GM19099 (cell line): Measurements from ENCODE around the gene ANKRD12.

Experiments
- POLR2A ChIP-seq: IDR thresholded peaks from 3 replicates; pipeline ENCODE4 v1.6.1; 2011; ENCODE audit warnings: low read depth; ENCODE audit not compliant: insufficient read length; ENCODE audit errors: extremely low read depth

Gene ANKRD12

GRCh38 chr18:9153256-9153655, 16.7 kb downstream of the ANKRD12 start:
- no peak for TF ChIP-seq POLR2A

DNA sequence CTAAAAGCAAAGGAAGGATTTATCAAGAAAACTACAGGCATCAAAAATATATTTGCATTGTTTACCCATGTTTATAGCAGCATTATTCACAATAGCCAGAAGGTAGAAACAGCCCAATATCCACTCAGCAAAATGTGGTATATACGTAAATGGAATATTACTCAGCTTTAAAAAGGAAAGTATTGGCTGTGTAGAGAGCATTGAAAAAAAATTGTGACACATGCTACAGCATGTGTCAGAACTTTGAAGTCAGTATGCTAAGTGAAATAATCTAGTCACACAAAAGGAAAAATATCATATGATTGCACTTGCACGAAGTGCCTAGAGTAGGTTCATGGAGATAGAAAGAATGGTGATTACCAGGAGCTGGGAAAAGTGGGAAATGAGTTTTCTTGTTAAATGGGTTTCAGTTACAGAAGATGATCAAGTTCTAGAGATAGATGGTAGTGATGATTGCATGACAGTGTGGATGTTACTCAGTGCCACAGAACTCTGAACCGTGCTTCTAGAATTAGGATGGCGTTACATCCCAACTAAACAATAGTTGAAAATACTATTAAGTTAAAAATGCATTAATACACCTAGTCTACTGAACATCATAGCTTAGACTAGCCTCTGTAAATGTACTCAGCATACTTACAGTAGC, 20.1 kb downstream of the ANKRD12 start:
- TF ChIP-seq POLR2A: no peak

DNA sequence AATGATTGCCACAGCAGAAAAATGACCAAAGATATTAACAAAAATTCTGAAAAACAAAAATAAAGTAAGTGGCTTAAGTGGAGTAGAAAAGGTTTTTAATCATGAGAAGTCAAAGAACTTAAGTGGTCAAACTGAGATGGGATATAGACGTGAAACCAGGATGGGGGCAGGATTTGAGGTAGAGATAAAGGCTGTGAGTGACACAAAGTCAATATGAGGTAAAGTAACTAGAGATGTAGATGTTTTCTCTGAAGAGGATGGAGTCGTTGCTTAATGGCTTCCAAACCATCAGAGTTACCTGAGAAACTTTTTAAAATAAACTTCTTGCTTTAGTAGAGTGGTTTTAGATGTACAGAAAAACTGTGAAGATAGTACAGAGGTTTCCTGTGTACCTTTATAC, 21.2 kb downstream of the ANKRD12 start:
- no peak for TF ChIP-seq POLR2A

DNA sequence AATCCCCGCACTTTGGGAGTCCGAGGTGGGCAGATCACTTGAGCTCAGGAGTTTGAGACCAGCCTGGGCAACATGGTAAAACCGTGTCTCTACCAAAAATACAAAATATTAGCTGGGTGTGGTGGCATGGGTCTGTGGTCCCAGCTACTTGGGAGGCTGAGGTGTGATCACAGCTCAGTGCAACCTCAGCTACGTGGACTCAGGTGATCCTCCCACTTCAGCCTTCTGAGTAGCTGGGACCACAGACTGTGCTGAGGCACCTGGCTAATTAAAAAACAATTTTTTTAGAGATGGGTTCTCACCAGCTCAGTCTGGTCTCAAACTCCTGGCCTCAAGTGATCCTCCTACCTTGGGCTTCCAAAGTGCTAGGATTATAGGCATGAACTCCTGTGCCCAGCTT, 23.4 kb downstream of the ANKRD12 start:
- TF ChIP-seq POLR2A: no peak

DNA sequence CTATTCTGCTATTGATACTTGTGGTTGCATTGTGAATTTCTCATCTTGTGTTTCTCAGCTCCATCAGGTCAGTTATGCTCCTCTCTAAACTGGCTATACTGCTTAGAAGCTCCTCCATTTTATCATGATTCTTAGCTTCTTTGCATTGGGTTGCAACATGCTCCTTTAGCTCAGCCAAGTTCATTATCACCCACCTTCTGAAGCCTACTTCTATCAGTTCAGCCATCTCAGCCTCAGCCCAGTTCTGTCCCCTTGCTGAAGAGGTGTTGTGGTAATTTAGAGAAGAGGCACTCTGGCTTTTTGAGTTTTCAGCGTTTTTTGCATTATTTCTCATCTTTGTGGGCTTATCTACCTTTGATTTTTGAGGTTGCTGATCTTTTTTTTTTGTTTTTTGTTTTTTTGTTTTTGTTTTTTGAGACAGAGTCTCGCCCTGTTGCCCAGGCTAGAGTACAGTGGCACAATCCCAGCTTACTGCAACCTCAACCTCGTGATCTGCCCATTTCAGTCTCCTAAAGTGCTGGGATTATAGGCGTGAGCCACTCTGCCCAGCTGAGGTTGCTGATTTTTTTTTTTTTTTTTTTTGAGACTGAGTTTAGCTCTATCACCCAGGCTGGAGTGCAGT, 36.0 kb downstream of the ANKRD12 start:
- no peak for TF ChIP-seq POLR2A

- TF ChIP-seq POLR2A: no peak
These were observed 37.2 kb downstream of the ANKRD12 start for GRCh38 chr18:9173770-9174233.

DNA sequence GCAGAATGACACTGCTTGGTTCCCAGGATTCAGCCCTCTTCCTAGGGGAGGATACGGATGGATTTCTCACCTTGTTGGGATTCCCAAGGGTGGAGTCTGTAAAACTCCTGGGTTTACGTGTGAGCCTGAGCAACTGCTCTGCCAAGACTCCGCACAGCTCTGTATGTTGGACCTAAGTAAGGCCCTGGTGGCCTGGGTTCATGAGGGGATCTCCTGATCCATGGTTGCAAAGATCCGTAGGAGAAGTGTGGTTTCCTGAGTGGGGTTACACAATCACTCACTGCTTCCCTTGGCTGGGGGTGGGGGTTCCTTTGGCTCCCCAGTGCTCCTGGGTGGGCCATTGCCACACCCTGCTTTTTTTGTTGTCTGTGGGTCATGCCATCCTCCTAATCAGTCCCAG, 37.7 kb downstream of the ANKRD12 start:
- TF ChIP-seq POLR2A: no peak

GRCh38 chr18:9175115-9175514, 38.5 kb downstream of the ANKRD12 start:
- no peak for TF ChIP-seq POLR2A

- no peak for TF ChIP-seq POLR2A
These were observed 40.5 kb downstream of the ANKRD12 start for GRCh38 chr18:9177031-9177430.

DNA sequence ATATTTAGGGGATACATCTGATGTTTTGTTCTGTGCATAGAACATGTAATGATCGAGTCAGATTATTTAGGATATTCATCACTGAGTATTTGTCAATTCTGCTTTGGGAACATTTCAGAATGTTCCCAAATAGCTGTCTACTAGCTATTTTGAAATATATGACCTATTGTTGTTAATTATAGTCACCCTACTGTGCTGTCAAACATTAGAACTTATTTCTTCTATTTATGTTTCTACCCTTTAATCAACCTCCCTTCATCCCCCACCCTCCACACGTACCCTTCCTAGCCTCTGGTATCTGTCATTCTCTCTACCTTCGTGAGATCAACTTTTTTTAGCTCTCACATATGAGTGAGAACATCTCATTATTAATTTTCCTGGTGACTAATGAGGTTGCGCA, 40.9 kb downstream of the ANKRD12 start:
- TF ChIP-seq POLR2A: no peak

DNA sequence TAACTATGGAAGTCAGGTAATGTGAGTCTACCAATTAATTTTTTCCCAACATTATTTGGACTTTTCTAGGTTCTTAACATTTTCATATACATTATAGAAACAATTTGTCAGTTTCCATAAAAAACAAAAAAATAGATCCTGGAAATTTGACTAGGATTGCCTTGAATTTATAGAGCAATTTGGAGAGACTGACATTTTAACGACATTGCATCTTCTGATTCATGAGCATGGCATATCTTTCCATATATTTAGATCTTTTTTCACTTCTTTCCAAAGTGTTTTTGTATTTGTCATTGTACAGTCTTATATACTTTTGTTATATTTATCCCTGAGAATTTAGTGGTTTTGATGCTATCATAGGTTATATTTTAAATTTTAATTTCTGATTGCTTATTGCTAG, 42.0 kb downstream of the ANKRD12 start:
- no peak for TF ChIP-seq POLR2A

DNA sequence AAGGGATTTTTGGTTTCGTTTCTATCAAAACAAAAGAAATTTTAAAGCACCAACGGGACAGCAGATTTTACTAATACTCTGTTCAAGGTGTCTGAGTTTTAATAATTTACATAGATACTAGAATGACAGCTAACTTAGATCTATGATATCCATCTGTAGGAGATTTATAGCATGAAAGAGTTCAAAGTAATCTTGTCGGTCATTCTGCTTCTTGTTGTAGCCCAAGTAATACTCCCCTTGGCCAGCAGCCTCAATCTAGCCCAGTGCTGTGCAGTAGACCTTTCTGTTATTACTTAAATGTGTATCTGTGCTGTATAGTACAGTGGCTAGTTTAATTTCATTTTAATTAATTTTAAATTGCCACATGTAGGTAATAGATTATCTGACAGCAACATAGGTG, 44.7 kb downstream of the ANKRD12 start:
- no peak for TF ChIP-seq POLR2A

GRCh38 chr18:9182852-9183399, 46.3 kb downstream of the ANKRD12 start:
- no peak for TF ChIP-seq POLR2A

DNA sequence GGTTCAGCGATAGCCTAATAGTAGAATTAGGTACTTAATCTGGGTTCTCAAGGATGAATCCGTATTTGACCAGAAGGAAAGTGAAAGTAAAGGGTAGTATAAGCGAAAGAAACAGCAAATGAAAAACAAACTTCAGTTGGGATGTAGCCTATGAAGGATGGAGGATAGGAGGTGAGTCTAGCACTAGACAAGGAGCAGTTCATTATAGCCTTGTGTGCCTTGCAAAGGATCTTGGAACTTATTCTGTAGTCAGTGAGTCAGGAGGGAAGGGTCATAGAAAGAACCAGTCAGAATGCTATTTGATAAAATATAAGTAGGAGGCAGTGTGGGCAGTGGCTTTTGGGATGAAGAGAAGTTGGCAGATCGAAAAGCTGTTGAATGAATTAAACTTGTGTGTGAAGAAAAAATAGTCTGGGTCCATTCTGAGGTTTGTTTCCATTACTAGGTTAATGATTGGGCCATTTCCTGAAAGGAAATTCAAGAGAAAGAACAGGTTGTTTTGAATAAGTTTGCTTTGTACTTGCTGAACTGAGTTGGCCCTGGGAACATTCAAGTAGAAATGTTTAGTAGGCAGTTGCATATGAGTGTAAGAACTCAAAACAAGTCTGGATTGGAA, 48.5 kb downstream of the ANKRD12 start:
- TF ChIP-seq POLR2A: no peak

GRCh38 chr18:9188359-9189231, 52.0 kb downstream of the ANKRD12 start:
- no peak for TF ChIP-seq POLR2A
